HT-29 (cell line): ENCODE results near the gene TDRD7. TPM values are rescaled to one million over a fixed set of nuclear protein-coding genes. Genes with fewer than 3 reads are reported as not detected.
A peak's percentile ranks its signal among the peaks of the same experiment; 100 is the strongest.

ENCODE experiments used
- DNase-seq: peaks from one replicate; pipeline ENCODE4 v3.0.0-alpha.2; 2015; ENCODE audit warnings: low spot score
- total RNA-seq: library from RNA; depleted of rRNA; stranded (reverse); fragments of >200 nt; shearing (Covaris generic); gene quantifications from 2 replicates; pipeline ENCODE4 v1.2.3, GENCODE V29; 2014

Gene TDRD7
- total RNA-seq, 1 experiment from 2014 or later: 8.7 TPM

DNA sequence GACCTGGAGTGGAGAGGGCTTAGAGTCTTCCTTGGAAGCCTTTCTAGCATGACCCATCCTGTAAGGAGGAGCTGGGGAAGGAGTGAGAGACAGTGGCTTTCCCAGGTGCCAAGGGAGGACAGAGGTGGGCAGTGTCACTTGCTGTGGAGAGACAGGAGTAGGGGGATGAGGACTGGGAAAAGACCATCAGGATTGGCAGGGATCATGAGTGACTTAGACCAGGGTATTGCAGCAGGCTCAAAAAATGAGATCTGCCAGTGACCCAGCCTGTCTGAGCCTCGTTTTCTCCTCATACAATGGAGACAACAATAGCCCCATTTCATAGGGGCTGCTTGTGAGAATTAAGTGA is 91.9 kb downstream of the TDRD7 start:
- no peak for DNase-seq

DNA sequence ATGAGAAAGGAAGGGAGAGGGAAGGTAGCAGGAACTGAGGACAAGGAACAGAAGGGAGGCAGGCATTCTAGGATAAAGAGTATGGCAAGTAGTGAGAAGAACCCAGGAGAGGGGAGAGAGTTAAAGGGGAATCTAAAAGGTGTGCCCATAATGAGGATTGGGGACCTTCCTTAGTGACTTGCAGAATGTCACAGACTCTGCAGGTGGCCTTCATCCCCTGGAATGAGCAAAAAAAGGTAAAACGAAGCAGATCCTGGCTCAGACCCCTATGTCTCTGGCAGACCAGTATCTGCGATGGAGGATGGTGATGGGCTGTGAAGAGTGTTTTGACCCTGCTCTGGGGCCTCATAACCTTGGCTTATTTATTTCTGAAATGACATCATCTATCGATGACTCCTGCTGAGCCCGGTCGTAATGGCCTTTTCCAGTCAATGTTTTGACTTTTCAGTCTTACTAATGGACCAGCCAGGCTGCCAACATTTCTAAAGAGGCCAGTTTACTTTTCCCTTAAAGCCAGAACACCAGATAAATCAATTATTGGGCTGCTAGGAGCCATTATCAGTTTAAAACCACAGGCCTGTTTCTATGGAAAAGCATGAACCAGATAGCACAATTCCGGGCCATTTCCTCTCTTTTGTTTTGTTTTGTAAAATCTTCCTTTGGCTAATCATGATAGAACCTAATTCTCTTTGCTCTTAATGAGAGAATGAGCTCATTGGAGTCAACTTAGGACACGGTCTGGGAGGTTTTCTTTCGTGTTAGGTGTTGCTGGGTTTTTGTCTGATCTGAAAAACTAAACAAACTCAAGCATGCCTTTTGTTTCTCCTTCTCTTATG is 92.7 kb downstream of the TDRD7 start:
- no peak for DNase-seq

DNA sequence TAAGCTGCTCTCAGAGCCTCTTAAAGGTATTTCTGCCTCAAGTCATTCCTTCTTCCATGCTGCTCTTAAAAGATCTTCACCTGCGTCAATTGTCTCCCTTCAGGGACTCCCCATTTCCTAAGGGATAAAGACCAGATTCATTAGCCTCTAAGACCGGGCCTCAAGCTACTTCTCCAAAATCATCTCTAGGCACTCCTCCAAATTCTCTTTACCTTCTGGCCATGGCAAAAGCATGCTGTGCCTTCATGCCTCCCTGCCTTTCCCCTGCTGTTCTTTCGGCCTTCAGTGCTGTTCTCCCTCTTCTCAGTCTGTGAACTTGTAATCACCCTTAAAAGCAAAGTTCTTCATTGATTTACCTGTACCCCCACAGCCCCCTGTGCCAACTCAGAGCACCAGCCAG is 93.9 kb downstream of the TDRD7 start:
- no peak for DNase-seq

DNA sequence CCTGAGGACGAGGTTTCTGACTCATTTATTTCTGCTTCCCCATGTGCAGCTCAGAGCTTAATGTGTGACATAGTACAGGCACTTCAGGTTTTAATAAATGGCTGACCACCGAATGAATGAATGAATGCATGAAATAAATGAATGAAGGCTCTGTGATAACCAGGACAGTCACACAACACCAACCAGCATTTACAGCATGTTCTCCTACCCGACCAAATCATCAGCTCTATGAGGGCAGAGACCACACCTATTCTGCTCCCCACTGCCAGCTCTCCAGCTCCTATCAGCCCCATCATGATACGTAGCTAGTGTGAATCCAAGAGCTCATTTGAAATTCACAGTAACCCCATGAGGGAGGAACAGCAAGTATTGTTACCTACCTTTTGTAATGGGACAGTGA is 94.4 kb downstream of the TDRD7 start:
- DNase-seq: no peak

DNA sequence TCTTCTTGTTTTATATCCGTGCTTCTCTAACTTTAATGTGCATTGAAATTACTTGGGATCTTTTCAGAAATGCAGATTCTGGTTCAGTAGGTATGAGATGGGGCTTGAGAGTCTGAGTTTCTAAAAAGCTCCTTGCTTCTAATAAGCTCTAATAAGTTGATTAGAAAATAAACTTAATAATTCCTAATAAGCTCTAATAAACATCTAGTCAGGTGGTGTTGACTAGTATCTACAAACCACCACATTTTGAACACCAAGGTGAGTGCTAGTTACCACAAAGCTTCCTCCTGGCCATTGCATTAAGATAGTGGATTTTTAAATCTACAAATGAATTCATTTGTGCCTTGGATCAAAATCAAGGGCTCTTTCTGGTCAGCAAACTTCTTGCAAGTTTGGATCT is 94.9 kb downstream of the TDRD7 start:
- no peak for DNase-seq

DNA sequence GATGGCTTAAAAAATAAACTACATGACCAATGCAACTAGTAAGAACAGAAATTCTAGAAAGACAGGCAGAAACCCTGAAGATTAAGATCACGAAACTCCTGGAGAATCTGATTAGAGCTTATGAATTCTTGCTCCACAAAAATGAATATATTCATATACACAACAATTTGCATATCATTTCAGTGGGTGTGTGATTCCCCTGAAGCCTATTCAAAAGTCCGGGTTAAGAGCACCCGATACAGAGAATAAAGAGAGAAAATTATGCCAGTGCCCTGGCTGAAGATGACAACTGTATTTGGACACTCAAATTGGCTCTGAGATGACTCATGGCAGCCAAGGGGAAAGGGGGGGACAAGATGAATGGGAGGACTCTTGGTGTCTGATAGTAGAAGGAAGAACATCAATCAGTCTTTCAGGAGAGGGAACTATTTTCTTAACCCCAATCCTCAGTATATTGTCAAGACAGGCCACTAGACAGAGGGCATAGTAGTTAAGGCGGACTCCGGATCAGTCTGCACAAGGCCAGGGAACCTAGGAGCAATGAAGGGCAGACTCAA is 95.6 kb downstream of the TDRD7 start:
- DNase-seq: no peak

DNA sequence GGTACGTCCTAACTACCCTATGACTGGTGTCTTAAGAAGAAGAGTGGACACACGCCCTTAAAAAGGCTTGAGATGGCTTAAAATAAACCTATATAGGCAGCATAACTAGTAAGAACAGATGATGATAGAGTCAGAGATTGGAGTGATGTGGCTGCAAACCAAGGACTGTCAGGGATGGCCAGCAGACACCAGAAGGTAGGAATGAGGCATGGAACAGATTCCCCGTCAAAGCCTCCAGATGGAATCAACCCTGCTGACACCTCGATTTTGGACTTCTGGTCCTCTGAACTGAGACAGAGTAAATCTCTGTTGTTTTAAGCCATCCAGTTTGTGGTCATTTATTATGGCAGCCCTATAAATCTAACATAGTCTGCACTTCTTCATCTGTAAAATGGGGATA is 97.0 kb downstream of the TDRD7 start:
- DNase-seq: no peak

DNA sequence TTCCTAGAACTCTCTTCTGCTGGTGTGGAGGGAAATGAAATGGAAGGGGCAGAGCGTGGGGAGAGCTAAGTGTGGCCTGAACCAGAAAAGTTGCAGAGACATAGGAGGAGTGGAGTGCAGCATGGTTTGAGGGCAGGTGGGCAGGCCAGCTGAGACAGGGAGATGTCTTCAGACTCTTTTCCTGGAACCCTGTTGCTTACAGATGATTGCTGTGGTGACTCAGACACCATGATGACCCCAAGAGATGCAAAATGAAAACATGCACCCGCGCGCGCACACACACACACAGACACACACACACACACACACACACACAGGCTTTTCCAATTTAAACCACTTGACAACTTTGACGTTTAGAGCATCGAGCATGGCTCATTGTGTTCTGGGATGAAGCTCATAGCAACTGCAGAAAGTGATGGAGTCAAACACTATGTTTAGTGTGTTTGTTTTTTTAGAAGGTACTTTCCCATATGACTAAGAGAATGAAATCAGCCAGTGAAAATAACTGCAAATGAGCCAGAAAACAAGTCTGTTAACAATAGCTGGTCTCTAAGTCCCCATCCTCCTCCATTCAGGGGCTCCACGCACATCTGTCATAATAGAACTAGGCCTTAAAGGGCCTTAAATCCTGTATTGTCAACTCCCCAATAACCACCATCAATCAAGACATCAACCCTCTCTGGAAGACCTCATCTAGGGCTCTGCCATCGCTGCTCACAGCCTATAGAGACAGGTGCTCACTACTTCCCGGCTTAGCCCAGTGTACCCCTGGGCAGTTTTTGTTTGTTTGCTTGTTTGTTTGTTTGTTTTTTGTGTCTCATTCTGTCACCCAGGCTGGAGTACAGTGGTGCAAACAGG is 99.1 kb downstream of the TDRD7 start:
- no peak for DNase-seq

DNA sequence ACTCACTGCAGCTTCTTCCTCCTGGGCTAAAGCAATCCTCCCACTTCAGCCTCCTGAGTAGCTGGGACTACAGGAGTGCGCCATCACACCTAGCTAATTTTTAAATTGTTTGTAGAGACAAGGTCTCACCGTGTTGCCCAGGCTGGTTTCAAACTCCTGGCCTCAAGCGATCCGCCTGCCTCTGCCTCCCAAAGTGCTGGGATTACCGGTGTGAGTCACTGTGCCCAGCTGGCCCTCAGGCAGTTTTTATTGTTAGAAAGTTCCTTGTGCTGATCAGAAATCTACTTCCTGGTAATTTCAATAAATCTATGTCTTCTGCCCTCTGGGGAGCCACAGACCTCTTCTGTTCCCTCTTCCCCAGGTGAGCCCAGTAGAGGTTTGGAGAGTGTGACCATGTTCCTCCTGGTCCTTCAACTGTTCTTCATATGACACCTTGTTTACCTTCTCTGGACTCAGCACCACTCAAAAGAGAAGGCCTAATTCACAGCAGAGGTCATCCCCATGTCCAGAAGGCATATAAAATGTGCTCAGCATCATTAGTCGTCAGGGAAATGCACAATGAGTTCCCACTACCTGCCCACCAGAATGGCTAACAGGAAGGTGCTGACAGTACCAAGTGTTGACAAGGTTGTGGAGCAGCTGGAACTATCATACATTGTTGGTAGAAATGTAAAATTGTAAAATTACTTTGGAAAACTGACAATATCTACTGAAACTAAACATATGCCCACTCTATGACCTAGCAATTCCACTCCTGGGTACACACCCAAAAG is 99.9 kb downstream of the TDRD7 start:
- peak; percentile 13 for DNase-seq

DNA sequence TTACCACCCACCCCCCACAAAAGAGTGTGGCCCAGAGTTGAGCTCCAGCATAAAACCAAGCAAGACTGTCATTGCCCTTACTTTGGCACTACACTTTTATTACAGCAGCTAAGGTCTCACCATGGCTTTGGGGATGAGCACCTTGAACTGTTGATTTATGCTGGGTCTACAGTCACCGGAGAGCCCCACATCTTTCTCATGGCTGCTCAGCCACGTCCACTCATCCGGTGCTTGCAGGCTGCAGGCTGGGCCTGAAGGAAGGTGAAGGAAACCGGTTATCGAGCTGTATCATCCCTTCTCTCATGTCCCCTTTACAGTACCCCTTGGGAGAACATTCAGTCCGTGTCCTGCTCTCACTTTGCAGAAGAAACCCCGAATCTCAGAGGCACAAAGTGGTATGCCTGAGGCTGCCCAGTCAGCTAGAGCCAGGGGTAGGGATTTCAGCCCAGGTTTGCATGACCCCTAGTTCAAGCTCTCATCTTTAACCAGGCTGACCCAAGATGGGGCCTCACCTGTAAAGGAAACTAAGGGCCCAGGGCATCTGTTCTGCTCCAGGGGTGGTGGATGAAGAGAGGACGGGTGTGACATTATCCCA is 101.2 kb downstream of the TDRD7 start:
- no peak for DNase-seq

DNA sequence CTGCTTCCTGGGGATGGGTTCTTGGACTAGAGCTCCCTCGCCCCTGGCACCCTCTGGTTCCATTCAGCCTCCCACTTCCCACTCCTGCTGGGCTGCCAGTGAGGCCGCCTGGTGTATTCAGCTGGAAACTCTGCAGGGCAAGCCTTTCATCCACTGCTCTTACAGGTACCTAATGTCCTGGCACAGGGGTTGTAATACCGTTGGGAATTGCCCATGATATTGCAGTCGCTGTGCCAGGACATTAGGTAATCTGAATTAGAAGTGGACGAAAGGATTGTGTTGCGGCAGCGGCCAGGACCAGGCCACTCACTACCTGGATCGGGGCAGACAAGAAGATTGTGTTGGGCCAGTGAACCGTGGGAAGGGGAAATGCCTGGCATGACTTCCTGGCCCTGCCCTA is 102.6 kb downstream of the TDRD7 start:
- no peak for DNase-seq

DNA sequence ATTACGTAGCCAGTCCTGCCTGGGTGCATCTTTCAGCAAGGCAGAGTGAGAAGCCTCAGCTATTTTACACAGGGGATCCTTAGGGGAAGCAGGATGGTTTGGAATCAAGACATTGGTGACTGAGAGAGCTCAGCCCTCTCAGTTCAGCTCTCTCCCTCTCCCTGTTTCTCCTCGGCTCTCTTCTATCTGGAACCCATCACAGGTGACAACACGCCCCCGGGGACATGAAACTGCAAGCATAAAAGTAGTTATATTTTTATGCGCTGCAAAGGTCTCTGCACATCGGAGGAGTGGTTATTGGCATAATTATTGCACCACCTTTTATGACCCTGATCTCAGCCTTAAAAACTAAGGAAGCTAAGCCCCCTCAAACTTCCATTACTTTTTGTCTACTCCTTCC is 103.8 kb downstream of the TDRD7 start:
- DNase-seq: no peak

DNA sequence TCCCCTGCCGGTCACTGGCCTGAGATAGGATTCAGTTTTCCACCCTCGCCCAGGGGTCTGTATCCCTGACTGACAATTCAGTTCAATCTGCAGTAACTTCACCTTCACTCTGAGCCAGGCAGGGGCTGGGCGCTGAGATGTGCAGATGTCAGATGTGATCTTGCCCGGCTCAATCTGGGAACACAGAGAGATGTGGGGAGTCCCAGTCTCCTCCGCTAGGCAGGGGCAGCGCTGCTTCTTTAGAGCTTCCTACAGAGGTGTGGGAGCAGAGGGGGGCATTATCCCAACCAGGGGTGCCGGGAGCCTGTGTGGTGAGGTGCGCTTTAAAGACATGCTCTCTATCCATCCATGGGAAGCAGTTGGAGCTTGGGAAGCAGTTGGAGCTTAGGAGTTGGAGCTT is 104.2 kb downstream of the TDRD7 start:
- no peak for DNase-seq

DNA sequence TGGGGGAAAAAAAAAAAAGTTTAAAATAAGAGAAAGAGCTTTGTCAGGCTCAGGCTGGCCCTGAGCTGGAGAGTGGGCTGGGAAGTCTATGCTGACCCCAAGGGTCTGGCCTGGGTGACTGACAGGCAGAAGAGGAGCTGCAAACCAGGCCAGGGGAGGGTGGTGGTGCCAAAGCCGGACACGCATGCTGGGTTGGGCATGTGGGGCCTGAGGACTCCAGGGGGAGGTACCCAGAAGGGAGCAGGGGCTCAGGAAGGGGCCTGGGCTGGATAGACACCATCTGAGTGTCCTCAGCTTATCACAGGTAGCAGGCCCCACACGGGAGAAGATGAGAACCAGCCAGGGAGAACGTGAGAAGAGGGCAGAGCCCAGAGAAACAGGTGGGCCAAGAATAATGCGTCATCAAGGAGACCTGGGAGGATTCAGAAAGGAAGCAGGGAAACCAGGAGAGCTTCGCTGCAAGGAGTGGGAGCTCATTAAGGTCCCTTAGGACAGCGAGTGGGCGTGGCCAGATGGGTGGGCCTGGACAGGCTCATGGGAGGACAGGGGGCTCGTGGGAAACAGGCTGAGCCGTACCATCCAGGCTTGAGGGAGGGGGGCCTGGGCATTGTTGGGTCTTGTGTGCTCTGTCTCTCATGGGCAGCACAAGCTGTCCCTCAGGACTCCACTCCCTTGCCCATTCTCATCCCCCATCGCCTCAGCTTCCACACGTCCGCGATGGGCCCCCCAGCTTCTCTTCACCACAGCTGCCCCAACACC is 105.6 kb downstream of the TDRD7 start:
- no peak for DNase-seq

DNA sequence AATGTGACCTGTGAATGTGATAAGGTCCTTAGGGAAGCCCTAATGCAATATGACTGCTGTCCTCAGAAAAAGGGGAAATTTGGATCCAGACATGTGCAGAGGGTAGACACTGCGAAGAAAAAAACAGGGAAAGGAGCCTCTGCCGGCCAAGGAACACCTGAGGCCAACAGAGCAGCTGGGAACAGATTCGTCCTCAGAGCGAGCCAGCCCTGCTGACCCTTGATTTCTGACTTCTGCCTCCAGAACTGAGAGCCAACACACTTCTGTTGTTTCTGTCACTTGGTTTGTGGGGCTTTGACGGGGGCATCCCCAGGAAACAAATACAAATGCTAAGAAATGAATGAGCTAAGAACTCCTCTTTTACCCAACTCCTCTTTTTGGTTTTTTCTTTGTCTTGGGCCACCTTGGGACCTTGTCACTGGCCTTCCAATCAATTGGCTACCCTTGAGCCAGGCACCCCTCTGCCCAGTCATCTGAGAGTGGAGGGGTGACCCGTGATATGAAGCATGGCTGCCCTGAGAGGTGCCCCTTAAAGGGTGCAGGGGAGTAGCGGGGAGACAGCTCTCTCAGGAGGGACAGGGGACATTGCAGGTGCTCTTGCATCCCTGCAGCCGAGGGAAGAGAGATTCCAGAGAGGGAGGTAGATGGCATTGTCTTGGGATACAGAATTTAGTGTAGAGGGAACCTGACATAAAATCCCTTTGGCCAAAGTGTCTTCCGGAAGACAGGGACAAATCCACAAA is 106.4 kb downstream of the TDRD7 start:
- no peak for DNase-seq

DNA sequence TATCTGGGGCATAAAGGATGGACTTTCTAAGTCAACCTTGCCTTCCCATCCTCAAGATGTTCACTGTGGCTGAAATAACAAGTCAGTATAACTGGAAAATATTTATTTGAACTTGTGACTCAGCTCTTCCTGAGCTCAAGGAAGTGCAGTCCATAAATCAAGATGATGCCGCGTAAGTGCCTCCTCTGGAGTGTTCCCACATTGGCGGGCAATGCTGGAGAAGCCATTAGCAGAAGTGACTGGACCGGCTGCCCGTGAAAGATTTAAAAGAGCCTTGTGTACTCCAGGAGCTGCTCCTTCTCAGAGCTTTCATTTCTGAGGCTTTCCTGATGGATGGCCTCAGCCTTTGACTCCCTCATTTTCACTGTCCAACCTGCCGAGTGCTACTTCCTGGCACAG is 107.0 kb downstream of the TDRD7 start:
- peak; percentile 72 for DNase-seq

DNA sequence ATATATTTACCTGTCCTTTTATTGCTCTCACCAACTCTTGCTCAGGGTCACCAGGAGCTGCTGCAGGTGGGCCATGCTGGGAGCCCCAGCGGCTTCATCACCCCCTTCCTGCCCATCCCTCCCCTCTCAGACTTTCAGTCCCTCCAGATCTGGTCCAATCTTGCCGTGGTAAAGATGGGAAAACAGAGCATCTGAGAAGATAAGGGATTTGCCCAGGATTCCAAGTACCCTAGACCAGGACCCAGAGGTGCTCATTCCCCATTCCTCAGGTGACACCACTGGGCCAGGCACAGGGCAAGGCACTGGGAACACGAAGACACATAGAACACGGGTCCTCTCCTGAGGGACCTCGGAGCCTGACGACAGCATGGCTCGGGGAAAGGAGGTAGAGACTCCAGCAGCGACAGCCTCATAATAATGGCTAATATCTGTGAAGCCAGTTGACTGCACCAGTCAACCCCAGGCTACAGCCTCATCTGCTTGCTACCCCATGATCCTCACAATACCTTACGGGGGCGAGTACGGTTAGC is 107.6 kb downstream of the TDRD7 start:
- DNase-seq: no peak

DNA sequence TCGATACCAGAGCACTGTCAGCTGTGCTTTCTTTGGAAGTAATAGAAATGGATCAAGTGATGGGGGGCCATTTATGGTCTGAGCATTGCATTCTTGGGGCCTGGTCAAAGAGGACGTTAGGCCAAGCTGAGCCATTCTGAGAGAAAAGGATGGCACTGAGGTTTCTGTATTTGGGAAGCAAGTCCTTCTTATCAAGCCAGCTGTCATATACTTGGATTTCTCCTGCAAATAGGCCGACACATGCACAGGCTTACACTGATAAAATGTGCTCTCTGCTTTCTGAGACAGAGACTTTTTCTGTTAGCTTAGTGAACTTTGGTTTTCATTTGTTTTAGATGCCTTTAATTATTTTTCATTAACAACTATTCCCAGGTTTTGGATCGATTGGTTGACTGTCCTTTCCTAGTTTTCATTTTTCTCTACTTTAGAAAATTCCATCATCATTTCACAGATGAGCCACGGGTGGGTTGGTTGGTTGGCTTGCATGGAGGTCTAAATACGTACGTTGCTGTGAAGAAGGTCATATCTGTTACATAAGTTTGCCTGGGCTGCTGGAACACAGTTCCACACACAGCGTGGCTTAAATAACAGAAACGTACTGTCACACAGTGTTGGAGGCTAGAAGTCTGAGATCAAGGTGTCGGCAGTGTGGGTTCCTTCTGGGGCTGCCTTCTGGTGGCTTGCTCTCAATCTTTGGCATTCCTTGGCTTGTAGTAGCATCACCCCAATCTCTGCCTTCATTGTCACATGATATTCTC is 109.9 kb downstream of the TDRD7 start:
- DNase-seq: no peak

DNA sequence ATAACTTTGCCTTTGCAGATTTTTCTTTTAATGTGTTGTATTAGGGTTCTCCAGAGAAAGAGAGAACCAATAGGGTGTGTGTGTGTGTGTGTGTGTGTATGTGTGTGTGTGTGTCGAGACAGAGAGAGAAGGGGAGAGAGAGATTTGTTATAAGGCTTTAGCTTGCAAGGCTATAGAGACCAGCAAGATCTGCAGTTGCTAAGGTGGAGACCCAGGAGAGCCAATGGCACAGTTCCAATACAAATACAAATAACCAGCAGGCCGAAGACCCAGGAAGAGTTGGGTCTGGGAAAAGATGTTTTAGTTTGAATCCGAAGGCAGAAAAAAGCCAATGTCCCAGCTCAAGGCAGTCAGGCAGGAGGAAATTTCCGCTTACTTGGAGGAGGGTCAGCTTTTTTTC is 112.5 kb downstream of the TDRD7 start:
- no peak for DNase-seq
